MCF 10A (cell line): Measurements from ENCODE around the gene MRPS12. TPM values are rescaled to one million over a fixed set of nuclear protein-coding genes. Genes with fewer than 3 reads are reported as not detected.
A peak's percentile ranks its signal among the peaks of the same experiment; 100 is the strongest.

Source experiments
- BruUV-seq: library from RNA; stranded (reverse); fragments of 400-500 nt; replicated peaks from 2 replicates; lab custom pipeline; 2021; lab: Mats Ljungman, UMichigan
- CTCF ChIA-PET: fragments of 300-600 bp; sonication (Branson Sonifier 250); formaldehyde crosslinking; extraction: SDS; loops from one replicate; lab custom pipeline; 2021; ENCODE audit warnings: antibody characterized with exemption, inconsistent platforms; lab: Yijun Ruan, JAX
- POLR2A ChIA-PET: fragments of 300-600, 350-650 bp; sonication (Branson Sonifier 250); formaldehyde crosslinking; extraction: SDS; loops from one replicate; lab custom pipeline; 2020; ENCODE audit warnings: antibody characterized with exemption, inconsistent platforms; lab: Yijun Ruan, JAX
- DNase-seq: peaks from one replicate; pipeline ENCODE4 v3.0.0-alpha.2; 2018; ENCODE audit not compliant: unreplicated experiment
- H3K27ac Mint-ChIP-seq: one replicate; pipeline ENCODE4 v1.8.0; 2022; ENCODE audit warnings: mild to moderate bottlenecking, low read depth, mixed read lengths; ENCODE audit not compliant: unreplicated experiment
- H3K27me3 Mint-ChIP-seq: one replicate; pipeline ENCODE4 v1.8.0; 2022; ENCODE audit warnings: mixed read lengths; ENCODE audit not compliant: insufficient read depth, unreplicated experiment
- H3K36me3 Mint-ChIP-seq: one replicate; pipeline ENCODE4 v1.8.0; 2022; ENCODE audit warnings: mild to moderate bottlenecking, moderate library complexity, mixed read lengths; ENCODE audit not compliant: insufficient read depth, unreplicated experiment
- H3K4me1 Mint-ChIP-seq: one replicate; pipeline ENCODE4 v1.8.0; 2022; ENCODE audit warnings: mixed read lengths; ENCODE audit not compliant: insufficient read depth, unreplicated experiment
- H3K4me3 Mint-ChIP-seq: one replicate; pipeline ENCODE4 v1.8.0; 2022; ENCODE audit warnings: mild to moderate bottlenecking, moderate library complexity, mixed read lengths; ENCODE audit not compliant: unreplicated experiment
- H3K9me3 Mint-ChIP-seq: one replicate; pipeline ENCODE4 v1.8.0; 2022; ENCODE audit warnings: mixed read lengths; ENCODE audit not compliant: unreplicated experiment
- intact Hi-C: fragments of 100-400 bp; cut with micrococcal nuclease; formaldehyde crosslinking; loops from 2 replicates; pipeline ENCODE4 v1.14.1; 2022
- total RNA-seq: library from RNA; stranded (reverse); gene quantifications from 2 replicates; pipeline ENCODE4 v1.2.3, GENCODE V29; 2022
- TF ChIP-seq, protein P1 (sequence below): fragments of 200-600 bp; IDR thresholded peaks from one replicate; pipeline ENCODE4 v1.8.0; 2022; ENCODE audit warnings: antibody characterized with exemption, mild to moderate bottlenecking; ENCODE audit not compliant: unreplicated experiment

MRPS12 gene
- total RNA-seq, 1 experiment from 2014 or later = 53.3 TPM

- Mint-ChIP-seq H3K27ac (no peak overlapping the region), H3K4me3 (no peak overlapping the region), H3K36me3 (no peaks in the 10 kb centered on the region), H3K9me3 (no peaks in the 10 kb centered on the region), H3K27me3 (peaks cover under 1% of the 10 kb centered on the region), H3K4me1 (no peaks in the 10 kb centered on the region)
- ChIA-PET CTCF (interaction anchor here (0.5 to 1.9 kb wide), 3 partner anchors 16 to 523 kb away, joined by 3 to 5 read pairs (median 4); partner anchors contain the start of genes ACTN4, MRPS12 and SARS2), POLR2A (interaction anchor here (0.9 kb wide), 1 partner anchor 16 kb away, joined by 9 read pairs; the partner anchor contains the start of genes MRPS12 and SARS2)
- peak; percentile 11 for DNase-seq
- TF ChIP-seq, protein P1, sequence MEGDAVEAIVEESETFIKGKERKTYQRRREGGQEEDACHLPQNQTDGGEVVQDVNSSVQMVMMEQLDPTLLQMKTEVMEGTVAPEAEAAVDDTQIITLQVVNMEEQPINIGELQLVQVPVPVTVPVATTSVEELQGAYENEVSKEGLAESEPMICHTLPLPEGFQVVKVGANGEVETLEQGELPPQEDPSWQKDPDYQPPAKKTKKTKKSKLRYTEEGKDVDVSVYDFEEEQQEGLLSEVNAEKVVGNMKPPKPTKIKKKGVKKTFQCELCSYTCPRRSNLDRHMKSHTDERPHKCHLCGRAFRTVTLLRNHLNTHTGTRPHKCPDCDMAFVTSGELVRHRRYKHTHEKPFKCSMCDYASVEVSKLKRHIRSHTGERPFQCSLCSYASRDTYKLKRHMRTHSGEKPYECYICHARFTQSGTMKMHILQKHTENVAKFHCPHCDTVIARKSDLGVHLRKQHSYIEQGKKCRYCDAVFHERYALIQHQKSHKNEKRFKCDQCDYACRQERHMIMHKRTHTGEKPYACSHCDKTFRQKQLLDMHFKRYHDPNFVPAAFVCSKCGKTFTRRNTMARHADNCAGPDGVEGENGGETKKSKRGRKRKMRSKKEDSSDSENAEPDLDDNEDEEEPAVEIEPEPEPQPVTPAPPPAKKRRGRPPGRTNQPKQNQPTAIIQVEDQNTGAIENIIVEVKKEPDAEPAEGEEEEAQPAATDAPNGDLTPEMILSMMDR = no peak
- intact Hi-C loops = no loop called here
- no TSS peak for BruUV-seq
Observed at GRCh38 chr19:38946229-38947010, 15.7 kb downstream of the MRPS12 start.

- CTCF ChIA-PET = no interaction called here
- no TSS peak for BruUV-seq
- Mint-ChIP-seq H3K4me1 (peaks cover 5% of the 10 kb centered on the region), H3K36me3 (no peaks in the 10 kb centered on the region), H3K4me3 (no peak overlapping the region), H3K27ac (no peak overlapping the region), H3K9me3 (no peaks in the 10 kb centered on the region), H3K27me3 (no peaks in the 10 kb centered on the region)
- no peak for DNase-seq
- intact Hi-C loops = loop anchor here (5.0 kb wide), 1 partner anchor 432 kb away; no protein-coding TSS in a partner anchor
- TF ChIP-seq, protein P1 = no peak
- POLR2A ChIA-PET = no interaction called here
Observed at GRCh38 chr19:38949580-38950367, 19.0 kb downstream of the MRPS12 start.

- no peaks in the 10 kb centered on the region for H3K36me3 Mint-ChIP-seq
- no TSS peak for BruUV-seq
- no peaks in the 10 kb centered on the region for H3K27me3 Mint-ChIP-seq
- intact Hi-C loops = loop anchor here (5.0 kb wide), 1 partner anchor 434 kb away; no protein-coding TSS in a partner anchor
- ChIA-PET CTCF (interaction anchor here (0.9 to 3.2 kb wide), 2 partner anchors 11 to 94 kb away, joined by 4 to 17 read pairs; no protein-coding TSS in a partner anchor), POLR2A (interaction anchor here (0.6 kb wide), 1 partner anchor 509 kb away, joined by 3 read pairs; no protein-coding TSS in a partner anchor)
- DNase-seq = no peak
- no peak overlapping the region for H3K27ac Mint-ChIP-seq
- H3K4me3 Mint-ChIP-seq = no peak overlapping the region
- TF ChIP-seq, protein P1 = no peak
- H3K4me1 Mint-ChIP-seq = peaks cover 5% of the 10 kb centered on the region
- no peaks in the 10 kb centered on the region for H3K9me3 Mint-ChIP-seq
Observed at GRCh38 chr19:38951187-38951586, 20.4 kb downstream of the MRPS12 start.
